Spleen (tissue), 11 donors: Measurements from ENCODE around the gene FCHO1. TPM values are rescaled to one million over a fixed set of nuclear protein-coding genes. Genes with fewer than 3 reads are reported as not detected.
A peak's percentile ranks its signal among the peaks of the same experiment; 100 is the strongest.

Source experiments
- DNase-seq: peaks from one replicate; pipeline ENCODE4 v3.0.0-alpha.2; 2020
- H3K27ac ChIP-seq, 8 donors: fragments of 200-600 bp; sonication (generic) in 7 of 8; 1 replicate in 4 of 8; 2 replicates in 4 of 8; pipeline versions ENCODE4 v1.5.0 to v1.8.0; 2016 to 2021; ENCODE audit warnings: inconsistent platforms in 4 of 8, mild to moderate bottlenecking in 4 of 8, moderate library complexity in 1 of 8
- H3K27me3 ChIP-seq, 7 donors: fragments of 200-600 bp; sonication (generic) in 6 of 7; replicated peaks in 1 of 7; 1 replicate in 4 of 7; 2 replicates in 3 of 7; pipeline versions ENCODE4 v1.5.0 to v1.8.0; 2016 to 2021; ENCODE audit warnings: inconsistent platforms in 3 of 7, mild to moderate bottlenecking in 1 of 7
- H3K36me3 ChIP-seq, 6 donors: fragments of 200-600 bp; sonication (generic) in 5 of 6; 1 replicate in 4 of 6; 2 replicates in 2 of 6; pipeline versions ENCODE4 v1.5.0 to v1.8.0; 2016 to 2021; ENCODE audit warnings: inconsistent platforms in 2 of 6
- H3K4me1 ChIP-seq, 6 donors: fragments of 200-600 bp; sonication (generic) in 5 of 6; 1 replicate in 3 of 6; 2 replicates in 3 of 6; pipeline versions ENCODE4 v1.5.0 to v1.8.0; 2016 to 2021; ENCODE audit warnings: inconsistent platforms in 3 of 6
- H3K4me3 ChIP-seq, 8 donors: fragments of 200-600 bp; sonication (generic) in 7 of 8; 1 replicate in 4 of 8; 2 replicates in 4 of 8; pipeline versions ENCODE4 v1.5.0 to v1.8.0; 2016 to 2021; ENCODE audit warnings: inconsistent platforms in 4 of 8, mild to moderate bottlenecking in 4 of 8, moderate library complexity in 2 of 8
- H3K9me3 ChIP-seq, 8 donors: fragments of 200-600 bp; sonication (generic) in 7 of 8; 1 replicate in 4 of 8; 2 replicates in 4 of 8; pipeline versions ENCODE4 v1.5.0 to v1.8.0; 2016 to 2021; ENCODE audit warnings: inconsistent platforms in 4 of 8
- CTCF ChIP-seq, 11 experiments: fragments of 200-600 bp in 7 of 11; fragments of 450-650 bp in 4 of 11; sonication (generic) in 4 of 11; IDR thresholded peaks in 8 of 11; conservative IDR thresholded peaks in 3 of 11; 1 replicate in 7 of 11; 2 replicates in 4 of 11; pipeline versions ENCODE4 v1.4.0 to v1.8.0; 2016 to 2021; ENCODE audit warnings: antibody characterized with exemption in 11 of 11, inconsistent platforms in 4 of 11, mild to moderate bottlenecking in 1 of 11
- POLR2A ChIP-seq, 3 donors: fragments of 450-650 bp; IDR thresholded peaks; one replicate each; pipeline ENCODE4 v1.5.1; 2017; ENCODE audit warnings: antibody characterized with exemption in 3 of 3, mild to moderate bottlenecking in 1 of 3
- POLR2AphosphoS5 ChIP-seq, 3 donors: sonication (generic); formaldehyde crosslinking; IDR thresholded peaks; one replicate each; pipeline ENCODE4 v1.5.1; 2017; ENCODE audit warnings: antibody characterized with exemption in 3 of 3
- WGBS, 5 donors: extraction: QIAGEN DNeasy Blood & Tissue Kit in 3 of 5; methylation state at CpG; one replicate each; pipeline versions ENCODE4 v1.1.5 to v1.1.7; 2013 to 2018; 5-methylcytosine and 5-hydroxymethylcytosine counted together
- intact Hi-C: fragments of 100-400 bp; cut with DNase I; formaldehyde crosslinking; loops from one replicate; pipeline ENCODE4 v1.15.0; 2023; ENCODE audit warnings: low total_unique reads
- polyA plus RNA-seq, 3 donors: library from polyadenylated mRNA; stranded (reverse); fragments of 200-250 nt; gene quantifications; one replicate each; pipeline ENCODE4 v1.2.1, GENCODE V29; 2013
- total RNA-seq, 7 donors: library from RNA; depleted of rRNA in 3 of 7; stranded (reverse); fragments of >200 nt in 3 of 7; fragmentation: NEBNext Ultra II Directional in 4 of 7; extraction: Animal tissue kit (Norgen Biotek cat#: 25700) in 4 of 7; gene quantifications; one replicate each; pipeline versions ENCODE4 v1.1.0 to v1.2.1, GENCODE V29; 2016 to 2021
- donor health status: healthy with polysubstance abuse.
- donor health status: DM: no; HTN: no; CAD: no; lungs with moderate emphysema.
- donor health status: DM: no; HTN: no; CAD: no.
- donor health status: Bipolar disorder and iron deficiency.
- donor health status: healthy.
- donor health status: DM: no; HTN: no; CAD: no.
- donor health status: DM: yes; HTN: yes; CAD: no.

FCHO1 gene
- total and polyA plus RNA-seq, 10 donors, result 11.3 to 48.3 (median 25.2) TPM

GRCh38 chr19:17802137-17802858, 51.0 kb downstream of the FCHO1 start:
- H3K27ac ChIP-seq, result no peak overlapping the region
- intact Hi-C loops, result no loop called here
- no peak overlapping the region for H3K4me3 ChIP-seq
- DNase-seq, result no peak
- peaks cover 0 to 17% (median 12%) of the 10 kb centered on the region in 6 donors for H3K4me1 ChIP-seq
- no peaks in the 10 kb centered on the region for H3K36me3 ChIP-seq
- TF ChIP-seq POLR2AphosphoS5 (IDR thresholded peaks at IDR 0.05) (no peak), POLR2A (IDR thresholded peaks at IDR 0.05) (no peak), CTCF (IDR thresholded peaks at IDR 0.05 in 8 of 11, conservative IDR thresholded peaks at IDR 0.05 in 3 of 11) (no peak)
- 67 to 75% (median 71%) methylated on average over 12 of the region's 12 CpGs for WGBS, 5 donors
- H3K9me3 ChIP-seq, result no peaks in the 10 kb centered on the region
- H3K27me3 ChIP-seq, result peaks cover 0 to 16% (median 0%) of the 10 kb centered on the region in 7 donors

- H3K4me3 ChIP-seq, result peak overlapping the region in 1 of 8 donors; percentile 9
- H3K9me3 ChIP-seq, result no peaks in the 10 kb centered on the region
- peak overlapping the region in 2 of 8 donors; percentile 15 to 50 for H3K27ac ChIP-seq
- TF ChIP-seq POLR2AphosphoS5 (IDR thresholded peaks at IDR 0.05) (peak; percentile 33 to 48 (median 37)), POLR2A (IDR thresholded peaks at IDR 0.05) (no peak), CTCF (IDR thresholded peaks at IDR 0.05 in 8 of 11, conservative IDR thresholded peaks at IDR 0.05 in 3 of 11) (no peak)
- intact Hi-C loops, result no loop called here
- DNase-seq, result peak; percentile 77
- peaks cover 0 to 18% (median 10%) of the 10 kb centered on the region in 7 donors for H3K27me3 ChIP-seq
- no peaks in the 10 kb centered on the region for H3K36me3 ChIP-seq
- peaks cover 0 to 25% (median 14%) of the 10 kb centered on the region in 6 donors for H3K4me1 ChIP-seq
- WGBS, 5 donors, result 23 to 27% (median 26%) methylated on average over 14 of the region's 14 CpGs
These were observed 52.1 kb downstream of the FCHO1 start for GRCh38 chr19:17803264-17803896.

GRCh38 chr19:17805427-17805826, 54.1 kb downstream of the FCHO1 start:
- TF ChIP-seq POLR2A (IDR thresholded peaks at IDR 0.05) (no peak), CTCF (IDR thresholded peaks at IDR 0.05 in 8 of 11, conservative IDR thresholded peaks at IDR 0.05 in 3 of 11) (no peak), POLR2AphosphoS5 (IDR thresholded peaks at IDR 0.05) (no peak)

GRCh38 chr19:17806945-17807344, 55.7 kb downstream of the FCHO1 start:
- Histone ChIP-seq H3K4me3 (no peak overlapping the region), H3K36me3 (no peaks in the 10 kb centered on the region), H3K4me1 (peaks cover 0 to 25% (median 14%) of the 10 kb centered on the region in 6 donors), H3K27me3 (peaks cover 0 to 22% (median 13%) of the 10 kb centered on the region in 7 donors), H3K9me3 (no peaks in the 10 kb centered on the region), H3K27ac (no peak overlapping the region)
- TF ChIP-seq CTCF (IDR thresholded peaks at IDR 0.05 in 8 of 11, conservative IDR thresholded peaks at IDR 0.05 in 3 of 11), result no peak
- no peak for TF ChIP-seq POLR2AphosphoS5 (IDR thresholded peaks at IDR 0.05)
- TF ChIP-seq POLR2A (IDR thresholded peaks at IDR 0.05), result no peak
- no peak for DNase-seq
- intact Hi-C loops, result no loop called here
- WGBS, 5 donors, result 46 to 78% (median 61%) methylated on average over 3 of the region's 3 CpGs

More at GRCh38 chr19:17805427-17805826, 54.1 kb downstream of the FCHO1 start:
- intact Hi-C loops, result no loop called here
- Histone ChIP-seq H3K27me3 (peaks cover 0 to 20% (median 13%) of the 10 kb centered on the region in 7 donors), H3K4me1 (peaks cover 0 to 25% (median 14%) of the 10 kb centered on the region in 6 donors), H3K4me3 (no peak overlapping the region), H3K36me3 (no peaks in the 10 kb centered on the region), H3K27ac (no peak overlapping the region), H3K9me3 (no peaks in the 10 kb centered on the region)
- WGBS, 5 donors, result 88 to 93% (median 90%) methylated on average over 4 of the region's 4 CpGs
- no peak for DNase-seq
